Inflammatory macrophage treated with lipopolysaccharide for 1 hour (primary cell): ENCODE measurements around the gene RXRA.
A peak's percentile ranks its signal among the peaks of the same experiment; 100 is the strongest.

Source experiments
- DNase-seq, 2 donors: peaks; one replicate each; pipeline ENCODE4 v3.0.0-alpha.2; 2020 to 2022

Gene RXRA

GRCh38 chr9:134369416-134370212 lies 43.4 kb downstream of the RXRA start:
- no peak for DNase-seq

- no peak for DNase-seq
These were observed 43.9 kb downstream of the RXRA start for GRCh38 chr9:134370213-134370492.

- no peak for DNase-seq
These were observed 44.4 kb downstream of the RXRA start for GRCh38 chr9:134370638-134371037.

GRCh38 chr9:134371731-134372130 lies 45.5 kb downstream of the RXRA start:
- DNase-seq, result peak; percentile 97 to 99

- peak; percentile 84 to 85 for DNase-seq
These were observed 46.5 kb downstream of the RXRA start for GRCh38 chr9:134372581-134373267.

GRCh38 chr9:134373269-134373668 lies 47.0 kb downstream of the RXRA start:
- DNase-seq, result no peak

- no peak for DNase-seq
These were observed 47.7 kb downstream of the RXRA start for GRCh38 chr9:134373953-134374300.

- DNase-seq, result peak; percentile 90 to 98
These were observed 48.2 kb downstream of the RXRA start for GRCh38 chr9:134374301-134375010.

GRCh38 chr9:134375011-134375390 lies 48.7 kb downstream of the RXRA start:
- peak in 1 of 2 donors; percentile 59 for DNase-seq

GRCh38 chr9:134375430-134376385 lies 49.5 kb downstream of the RXRA start:
- no peak for DNase-seq

GRCh38 chr9:134376386-134377142 lies 50.3 kb downstream of the RXRA start:
- no peak for DNase-seq

GRCh38 chr9:134377143-134377484 lies 50.9 kb downstream of the RXRA start:
- no peak for DNase-seq

GRCh38 chr9:134377976-134378375 lies 51.7 kb downstream of the RXRA start:
- no peak for DNase-seq

GRCh38 chr9:134378901-134379338 lies 52.7 kb downstream of the RXRA start:
- DNase-seq, result no peak

GRCh38 chr9:134379831-134380365 lies 53.6 kb downstream of the RXRA start:
- DNase-seq, result no peak

- no peak for DNase-seq
These were observed 54.5 kb downstream of the RXRA start for GRCh38 chr9:134380542-134381271.

GRCh38 chr9:134381272-134381661 lies 55.0 kb downstream of the RXRA start:
- no peak for DNase-seq

GRCh38 chr9:134381671-134382516 lies 55.6 kb downstream of the RXRA start:
- DNase-seq, result no peak

GRCh38 chr9:134382733-134383132 lies 56.5 kb downstream of the RXRA start:
- no peak for DNase-seq

- DNase-seq, result no peak
These were observed 56.9 kb downstream of the RXRA start for GRCh38 chr9:134383148-134383547.
